NB4 (cell line): ENCODE results near the gene ZNF768.

Experiments
- DNase-seq: peaks from one replicate; pipeline ENCODE4 v3.0.0; 2010; ENCODE audit warnings: low read depth
- H3K4me3 ChIP-seq: one replicate; pipeline ENCODE4 v1.5.1; 2011; ENCODE audit warnings: mild to moderate bottlenecking, low read depth, low read length, moderate library complexity
- CTCF ChIP-seq: IDR thresholded peaks from one replicate; pipeline ENCODE4 v1.5.1; 2012; ENCODE audit warnings: low read depth, low read length
- MAX ChIP-seq: IDR thresholded peaks from 2 replicates; pipeline ENCODE4 v1.6.1; 2011; ENCODE audit warnings: low read depth, low read length
- MYC ChIP-seq: IDR thresholded peaks from 2 replicates; pipeline ENCODE4 v1.6.1; 2011; ENCODE audit warnings: low read depth, low read length
- POLR2A ChIP-seq: IDR thresholded peaks from 2 replicates; pipeline ENCODE4 v1.6.1; 2011; ENCODE audit warnings: mild to moderate bottlenecking; ENCODE audit not compliant: insufficient read length; ENCODE audit errors: extremely low read depth

The ZNF768 gene

DNA sequence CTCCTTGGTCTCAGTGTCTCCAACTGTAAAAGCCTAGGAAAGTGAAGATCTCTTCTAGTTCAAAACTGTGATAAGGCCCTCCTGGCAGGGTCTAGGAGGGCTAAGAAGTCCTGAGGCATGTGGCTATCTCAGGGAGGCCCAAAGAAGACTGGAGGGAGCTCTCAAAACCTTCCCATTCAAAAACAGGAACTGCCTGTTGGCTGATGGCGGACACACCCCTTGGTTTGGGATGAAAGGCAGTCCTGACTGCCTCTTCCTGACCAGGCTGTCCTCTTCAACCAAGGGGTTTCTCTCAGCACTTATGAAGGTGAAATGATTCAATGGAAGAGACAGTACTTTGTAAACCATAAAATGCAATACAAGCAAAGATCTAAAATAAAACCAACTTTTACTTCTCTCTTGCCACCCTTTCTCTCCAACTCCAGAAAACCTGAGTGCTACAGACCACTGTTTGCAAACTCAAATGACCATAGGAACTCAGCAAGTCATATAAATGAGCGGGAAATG, 27.1 kb upstream of the ZNF768 start:
- DNase-seq = peak; percentile 31
- no peak overlapping the region for H3K4me3 ChIP-seq
- TF ChIP-seq CTCF (no peak), POLR2A (no peak), MAX (no peak), MYC (no peak)

DNA sequence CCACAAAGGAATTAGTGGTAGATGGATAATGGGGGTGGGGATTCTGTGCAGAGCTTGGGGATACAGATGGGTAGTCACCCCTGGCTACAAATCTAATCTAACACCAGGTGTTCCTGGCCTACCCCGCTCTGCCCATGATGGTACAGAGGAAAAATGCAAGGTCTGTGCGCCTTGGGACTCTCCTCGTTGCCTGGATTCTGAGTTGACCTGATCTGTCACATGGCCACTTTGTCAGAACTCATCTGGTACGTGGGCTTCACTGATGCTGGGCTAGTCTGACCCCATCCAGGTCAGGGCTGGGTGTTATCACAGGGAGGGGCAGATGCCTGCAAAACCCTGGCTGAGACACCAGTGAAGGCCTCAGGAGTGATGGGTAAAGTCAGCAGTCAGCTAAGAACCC, 26.6 kb upstream of the ZNF768 start:
- H3K4me3 ChIP-seq = no peak overlapping the region
- no peak for TF ChIP-seq MYC
- TF ChIP-seq POLR2A = no peak
- no peak for TF ChIP-seq CTCF
- no peak for TF ChIP-seq MAX
- no peak for DNase-seq

GRCh38 chr16:30551781-30552180, 25.4 kb upstream of the ZNF768 start:
- no peak for TF ChIP-seq MAX
- TF ChIP-seq CTCF = no peak
- no peak for TF ChIP-seq POLR2A
- no peak for TF ChIP-seq MYC
- DNase-seq = no peak
- H3K4me3 ChIP-seq = no peak overlapping the region

DNA sequence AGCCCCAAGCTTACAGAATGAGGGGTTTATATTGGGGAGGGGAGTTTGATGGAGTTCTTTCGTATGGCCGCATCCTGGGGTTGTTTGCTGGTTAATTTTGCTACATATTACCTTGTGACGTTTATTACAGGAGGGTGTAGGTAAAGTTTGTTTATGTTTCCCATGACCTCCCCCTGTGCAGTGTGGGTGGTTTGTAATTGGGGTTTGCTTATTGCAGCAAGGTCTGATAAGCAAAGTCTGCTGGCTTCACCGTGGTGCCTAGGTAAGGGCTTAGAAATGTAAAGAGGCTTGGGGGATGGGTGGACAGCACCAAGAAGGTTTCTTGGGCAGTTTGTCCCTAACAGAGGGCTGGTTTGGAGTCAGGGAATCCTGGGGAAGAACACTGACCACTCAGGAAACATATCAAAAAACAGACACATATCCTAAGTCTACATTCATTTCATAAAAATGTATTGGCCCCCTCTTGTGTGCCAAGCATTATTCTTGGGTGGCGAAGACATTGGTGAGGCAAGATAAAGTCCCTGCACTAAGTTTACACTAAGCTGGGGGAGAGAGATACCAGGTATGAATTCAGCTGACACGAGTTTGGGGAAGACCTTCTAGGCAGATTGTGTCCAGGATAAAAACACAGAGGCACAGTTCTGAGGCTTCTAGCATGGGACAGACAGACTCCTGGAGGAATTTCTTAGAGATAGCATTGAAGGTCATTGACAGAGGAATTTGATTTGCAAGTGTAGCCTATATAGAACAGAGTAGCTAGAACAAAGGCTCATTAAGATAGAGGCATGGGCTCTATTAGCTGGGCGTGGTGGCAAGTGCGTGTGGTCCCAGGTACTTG, 22.3 kb upstream of the ZNF768 start:
- no peak overlapping the region for H3K4me3 ChIP-seq
- no peak for TF ChIP-seq POLR2A
- TF ChIP-seq MAX = no peak
- TF ChIP-seq MYC = no peak
- no peak for TF ChIP-seq CTCF
- DNase-seq = no peak

GRCh38 chr16:30546115-30546514, 19.7 kb upstream of the ZNF768 start:
- H3K4me3 ChIP-seq = no peak overlapping the region
- no peak for TF ChIP-seq MAX
- no peak for TF ChIP-seq MYC
- no peak for TF ChIP-seq POLR2A
- no peak for TF ChIP-seq CTCF
- no peak for DNase-seq
